ENCODE results near the gene HFE. TPM values are rescaled to one million over a fixed set of nuclear protein-coding genes. Genes with fewer than 3 reads are reported as not detected.

HFE gene
- total and polyA plus RNA-seq, 4 donors: 3.9 to 17.9 (median 6.2) TPM

DNA sequence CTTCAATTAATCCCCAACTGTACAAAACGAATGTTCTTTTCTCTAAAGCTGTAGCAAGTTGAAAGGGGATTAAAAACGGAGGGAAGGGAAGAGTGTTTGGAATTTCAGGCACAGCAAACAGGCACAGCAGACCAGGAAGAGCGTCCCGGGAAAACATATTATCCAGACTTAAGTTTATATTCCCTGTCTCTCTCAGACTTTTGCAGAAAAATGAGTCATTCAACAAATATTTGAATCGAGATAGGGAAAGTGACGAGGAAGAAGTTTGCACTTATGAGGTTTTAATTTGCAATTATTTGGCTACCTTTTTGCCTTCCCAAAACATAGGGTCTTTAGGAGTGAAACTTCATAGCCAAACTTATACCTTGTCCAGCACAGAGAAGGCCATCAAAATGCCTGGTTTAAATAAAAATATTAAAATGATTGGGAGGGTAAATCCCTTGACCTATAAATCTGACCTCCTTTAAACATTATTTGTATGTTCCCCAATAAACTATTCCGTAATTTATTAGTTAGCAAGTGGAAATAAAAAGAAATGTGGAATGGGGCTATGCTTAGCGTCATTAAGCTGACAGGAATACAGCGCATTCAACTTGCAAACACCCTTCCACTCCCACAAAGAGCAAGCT lies 16.0 kb downstream of the HFE start:
- Histone ChIP-seq H3K27ac (ENCODE audit: low read depth in 1 of 2, low read length in 2 of 2) (peak overlapping the region; percentile 54 to 80), H3K4me1 (ENCODE audit: control insufficient read depth in 1 of 2, insufficient read depth in 2 of 2, low read length in 2 of 2) (no peaks in the 10 kb centered on the region), H3K9me3 (ENCODE audit: control insufficient read depth, low read length) (no peaks in the 10 kb centered on the region), H3K36me3 (ENCODE audit: control insufficient read depth in 1 of 2, insufficient read depth in 2 of 2, low read length in 1 of 2) (no peaks in the 10 kb centered on the region), H3K4me3 (ENCODE audit: low read length in 2 of 2) (peak overlapping the region; percentile 38 to 74), H3K27me3 (ENCODE audit: control insufficient read depth in 1 of 2, insufficient read depth in 2 of 2, low read length in 1 of 2) (peaks cover 0 to 4% of the 10 kb centered on the region in 2 donors)
- DNase-seq: no peak
- intact Hi-C loops (cut with DNase I): loop anchor here in 1 of 2 donors (1.0 to 2.0 kb wide), 2 partner anchors 20 to 46 kb away; a partner anchor contains a TSS
- 2 to 4% methylated on average over 9 of the region's 9 CpGs for WGBS, 2 donors
- ATAC-seq (ENCODE audit: low FRiP score): peak; percentile 2

GRCh38 chr6:26103770-26104456 lies 16.7 kb downstream of the HFE start:
- intact Hi-C loops (cut with DNase I): loop anchor here in 1 of 2 donors (1.0 to 2.0 kb wide), 2 partner anchors 19 to 47 kb away; a partner anchor contains a TSS
- Histone ChIP-seq H3K27ac (ENCODE audit: low read depth in 1 of 2, low read length in 2 of 2) (peak overlapping the region; percentile 86 to 88), H3K9me3 (ENCODE audit: control insufficient read depth, low read length) (no peaks in the 10 kb centered on the region), H3K4me1 (ENCODE audit: control insufficient read depth in 1 of 2, insufficient read depth in 2 of 2, low read length in 2 of 2) (no peaks in the 10 kb centered on the region), H3K27me3 (ENCODE audit: control insufficient read depth in 1 of 2, insufficient read depth in 2 of 2, low read length in 1 of 2) (peaks cover 0 to 4% of the 10 kb centered on the region in 2 donors), H3K36me3 (ENCODE audit: control insufficient read depth in 1 of 2, insufficient read depth in 2 of 2, low read length in 1 of 2) (no peaks in the 10 kb centered on the region), H3K4me3 (ENCODE audit: low read length in 2 of 2) (peak overlapping the region; percentile 43 to 92)
- 0% methylated on average over 39 of the region's 39 CpGs for WGBS, 2 donors
- ATAC-seq (ENCODE audit: low FRiP score): peak; percentile 97
- peak; percentile 91 to 92 for DNase-seq

GRCh38 chr6:26104457-26105108 lies 17.4 kb downstream of the HFE start:
- ATAC-seq (ENCODE audit: low FRiP score) (peak; percentile 20), DNase-seq (no peak)
- Histone ChIP-seq H3K4me1 (ENCODE audit: control insufficient read depth in 1 of 2, insufficient read depth in 2 of 2, low read length in 2 of 2) (no peaks in the 10 kb centered on the region), H3K36me3 (ENCODE audit: control insufficient read depth in 1 of 2, insufficient read depth in 2 of 2, low read length in 1 of 2) (no peaks in the 10 kb centered on the region), H3K4me3 (ENCODE audit: low read length in 2 of 2) (peak overlapping the region; percentile 43 to 92), H3K27ac (ENCODE audit: low read depth in 1 of 2, low read length in 2 of 2) (peak overlapping the region; percentile 86 to 88), H3K27me3 (ENCODE audit: control insufficient read depth in 1 of 2, insufficient read depth in 2 of 2, low read length in 1 of 2) (peaks cover 0 to 4% of the 10 kb centered on the region in 2 donors), H3K9me3 (ENCODE audit: control insufficient read depth, low read length) (no peaks in the 10 kb centered on the region)
- 40 to 43% methylated on average over 22 of the region's 22 CpGs for WGBS, 2 donors
- intact Hi-C loops (cut with DNase I): no loop called here

GRCh38 chr6:26105109-26105730 lies 18.0 kb downstream of the HFE start:
- no peaks in the 10 kb centered on the region for H3K36me3 ChIP-seq (ENCODE audit: control insufficient read depth in 1 of 2, insufficient read depth in 2 of 2, low read length in 1 of 2)
- ATAC-seq (ENCODE audit: low FRiP score): no peak
- H3K27ac ChIP-seq (ENCODE audit: low read depth in 1 of 2, low read length in 2 of 2): no peak overlapping the region
- DNase-seq: no peak
- no peak overlapping the region for H3K4me3 ChIP-seq (ENCODE audit: low read length in 2 of 2)
- 89 to 93% methylated on average over 8 of the region's 8 CpGs for WGBS, 2 donors
- peaks cover 0 to 4% of the 10 kb centered on the region in 2 donors for H3K27me3 ChIP-seq (ENCODE audit: control insufficient read depth in 1 of 2, insufficient read depth in 2 of 2, low read length in 1 of 2)
- intact Hi-C loops (cut with DNase I): no loop called here
- no peaks in the 10 kb centered on the region for H3K4me1 ChIP-seq (ENCODE audit: control insufficient read depth in 1 of 2, insufficient read depth in 2 of 2, low read length in 2 of 2)
- H3K9me3 ChIP-seq (ENCODE audit: control insufficient read depth, low read length): no peaks in the 10 kb centered on the region

DNA sequence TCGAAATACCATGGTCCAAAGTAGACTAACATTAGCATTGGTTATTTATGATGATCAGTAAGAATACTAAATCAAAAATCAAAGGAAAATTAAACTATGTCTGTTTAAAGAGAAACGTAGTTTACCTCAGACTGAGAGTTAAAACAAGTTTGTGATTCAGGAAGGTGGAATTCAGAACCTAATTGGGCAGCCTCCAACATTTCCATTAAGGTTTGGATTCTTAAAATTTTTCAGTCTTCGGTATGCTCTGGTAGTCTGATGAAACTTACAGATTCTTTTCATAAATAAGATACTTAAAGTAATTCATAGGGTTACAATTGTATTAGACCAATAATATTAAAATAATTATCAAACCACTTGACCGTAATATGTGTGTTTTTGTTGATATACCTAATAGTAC lies 18.6 kb downstream of the HFE start:
- 73 to 78% methylated on average over 4 of the region's 4 CpGs for WGBS, 2 donors
- no peaks in the 10 kb centered on the region for H3K9me3 ChIP-seq (ENCODE audit: control insufficient read depth, low read length)
- H3K27me3 ChIP-seq (ENCODE audit: control insufficient read depth in 1 of 2, insufficient read depth in 2 of 2, low read length in 1 of 2): peaks cover 0 to 4% of the 10 kb centered on the region in 2 donors
- ATAC-seq (ENCODE audit: low FRiP score): no peak
- no peaks in the 10 kb centered on the region for H3K36me3 ChIP-seq (ENCODE audit: control insufficient read depth in 1 of 2, insufficient read depth in 2 of 2, low read length in 1 of 2)
- intact Hi-C loops (cut with DNase I): no loop called here
- no peak for DNase-seq
- no peaks in the 10 kb centered on the region for H3K4me1 ChIP-seq (ENCODE audit: control insufficient read depth in 1 of 2, insufficient read depth in 2 of 2, low read length in 2 of 2)
- H3K27ac ChIP-seq (ENCODE audit: low read depth in 1 of 2, low read length in 2 of 2): no peak overlapping the region
- no peak overlapping the region for H3K4me3 ChIP-seq (ENCODE audit: low read length in 2 of 2)

DNA sequence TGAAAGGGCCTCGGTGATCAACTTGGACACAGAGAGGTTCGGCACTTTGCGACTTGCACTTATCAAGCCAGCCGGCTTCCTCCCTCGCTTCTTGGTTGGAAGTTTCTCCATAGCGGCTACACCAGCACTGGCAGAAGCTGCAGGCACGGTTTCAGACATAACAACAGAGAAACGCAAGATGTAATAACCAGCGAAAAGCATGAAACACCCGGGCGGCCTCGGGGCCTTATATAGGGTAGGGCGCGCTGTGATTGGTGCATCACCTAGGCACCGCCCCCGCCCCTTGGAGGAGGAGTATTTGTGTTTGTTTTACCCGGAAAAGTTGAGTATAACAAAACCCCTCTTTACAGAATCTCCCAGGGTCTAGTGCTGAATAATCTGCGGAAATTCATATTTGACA lies 20.7 kb downstream of the HFE start:
- intact Hi-C loops (cut with DNase I): no loop called here
- H3K4me3 ChIP-seq (ENCODE audit: low read length in 2 of 2): no peak overlapping the region
- no peaks in the 10 kb centered on the region for H3K9me3 ChIP-seq (ENCODE audit: control insufficient read depth, low read length)
- no peak overlapping the region for H3K27ac ChIP-seq (ENCODE audit: low read depth in 1 of 2, low read length in 2 of 2)
- WGBS, 2 donors: 95 to 97% methylated on average over 18 of the region's 18 CpGs
- ATAC-seq (ENCODE audit: low FRiP score) (no peak), DNase-seq (no peak)
- H3K4me1 ChIP-seq (ENCODE audit: control insufficient read depth in 1 of 2, insufficient read depth in 2 of 2, low read length in 2 of 2): no peaks in the 10 kb centered on the region
- peaks cover 0 to 4% of the 10 kb centered on the region in 2 donors for H3K27me3 ChIP-seq (ENCODE audit: control insufficient read depth in 1 of 2, insufficient read depth in 2 of 2, low read length in 1 of 2)
- H3K36me3 ChIP-seq (ENCODE audit: control insufficient read depth in 1 of 2, insufficient read depth in 2 of 2, low read length in 1 of 2): no peaks in the 10 kb centered on the region

GRCh38 chr6:26109772-26110171 lies 22.5 kb downstream of the HFE start:
- 97 to 99% methylated on average over 6 of the region's 6 CpGs for WGBS, 2 donors
- H3K9me3 ChIP-seq (ENCODE audit: control insufficient read depth, low read length): no peaks in the 10 kb centered on the region
- no peak overlapping the region for H3K4me3 ChIP-seq (ENCODE audit: low read length in 2 of 2)
- intact Hi-C loops (cut with DNase I): no loop called here
- DNase-seq (no peak), ATAC-seq (ENCODE audit: low FRiP score) (no peak)
- no peaks in the 10 kb centered on the region for H3K4me1 ChIP-seq (ENCODE audit: control insufficient read depth in 1 of 2, insufficient read depth in 2 of 2, low read length in 2 of 2)
- H3K27me3 ChIP-seq (ENCODE audit: control insufficient read depth in 1 of 2, insufficient read depth in 2 of 2, low read length in 1 of 2): no peaks in the 10 kb centered on the region
- H3K36me3 ChIP-seq (ENCODE audit: control insufficient read depth in 1 of 2, insufficient read depth in 2 of 2, low read length in 1 of 2): no peaks in the 10 kb centered on the region
- H3K27ac ChIP-seq (ENCODE audit: low read depth in 1 of 2, low read length in 2 of 2): no peak overlapping the region

DNA sequence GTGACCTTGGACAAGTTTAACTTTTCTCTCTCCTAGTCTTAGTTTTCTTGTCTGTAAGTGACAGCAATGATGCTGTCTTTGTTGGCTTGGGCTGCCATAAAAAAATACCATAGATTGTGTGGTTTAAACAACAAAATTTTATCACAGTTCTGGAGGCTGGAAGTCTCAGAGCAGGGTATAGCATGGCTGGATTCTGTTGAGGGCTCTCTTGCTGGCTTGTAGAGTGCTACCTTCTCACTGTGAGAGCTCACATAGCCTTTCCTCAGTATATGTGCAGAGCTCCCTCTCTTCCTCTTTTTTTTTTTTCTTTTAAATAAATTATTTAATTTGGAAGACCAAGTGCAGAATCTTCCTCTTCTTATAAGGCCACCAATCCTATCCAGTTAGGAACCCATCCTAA lies 26.3 kb downstream of the HFE start:
- Histone ChIP-seq H3K9me3 (ENCODE audit: control insufficient read depth, low read length) (no peaks in the 10 kb centered on the region), H3K4me3 (ENCODE audit: low read length in 2 of 2) (no peak overlapping the region), H3K27me3 (ENCODE audit: control insufficient read depth in 1 of 2, insufficient read depth in 2 of 2, low read length in 1 of 2) (no peaks in the 10 kb centered on the region), H3K27ac (ENCODE audit: low read depth in 1 of 2, low read length in 2 of 2) (no peak overlapping the region), H3K36me3 (ENCODE audit: control insufficient read depth in 1 of 2, insufficient read depth in 2 of 2, low read length in 1 of 2) (no peaks in the 10 kb centered on the region), H3K4me1 (ENCODE audit: control insufficient read depth in 1 of 2, insufficient read depth in 2 of 2, low read length in 2 of 2) (no peaks in the 10 kb centered on the region)
- no peak for ATAC-seq (ENCODE audit: low FRiP score)
- no peak for DNase-seq
- intact Hi-C loops (cut with DNase I): no loop called here
